ENCODE measurements around the gene SCUBE1. TPM values are rescaled to one million over a fixed set of nuclear protein-coding genes. Genes with fewer than 3 reads are reported as not detected.

Gene SCUBE1
- total RNA-seq, 2 donors from 2014 or later = 0.14 TPM; not detected in 1

DNA sequence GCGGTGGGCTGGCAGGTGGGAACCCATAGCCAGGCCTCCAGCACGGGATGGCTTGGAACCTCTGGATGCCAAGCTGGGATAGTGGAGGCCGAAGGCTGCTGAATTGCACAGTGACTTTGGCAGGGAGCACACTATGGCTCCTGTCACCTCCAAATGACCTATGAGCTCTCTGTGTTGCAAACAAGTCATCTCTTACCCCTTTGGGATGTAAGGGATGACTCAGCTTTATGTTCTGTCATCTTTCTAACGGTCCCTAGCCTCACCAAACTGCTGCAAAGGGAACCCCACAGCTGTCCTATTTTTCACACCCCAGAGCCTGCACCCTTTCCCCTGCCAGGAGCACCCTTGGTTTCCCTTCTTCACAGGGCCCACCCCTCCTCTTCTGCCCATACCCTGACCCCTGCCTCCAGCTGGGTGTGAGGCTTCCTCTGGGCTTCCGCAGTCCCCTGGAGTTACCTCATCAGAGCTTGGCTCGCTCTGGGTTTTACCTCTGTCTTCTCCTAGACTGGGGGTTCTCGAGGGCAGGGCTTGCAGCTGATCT lies 2.7 kb upstream of the SCUBE1 start:
- Mint-ChIP-seq H3K27me3 (ENCODE audit: low read depth) (peaks cover 60% of the 10 kb centered on the region), H3K4me1 (ENCODE audit: low read depth) (peaks cover 12% of the 10 kb centered on the region), H3K36me3 (ENCODE audit: insufficient read depth in 2 of 2) (no peaks in the 10 kb centered on the region), H3K27ac (no peak overlapping the region), H3K4me3 (peak overlapping the region in 1 of 2 donors; percentile 47), H3K9me3 (no peaks in the 10 kb centered on the region)
- ATAC-seq (replicated peaks in 1 of 2) (peak; percentile 82 to 86), DNase-seq (peak; percentile 9 to 19)

DNA sequence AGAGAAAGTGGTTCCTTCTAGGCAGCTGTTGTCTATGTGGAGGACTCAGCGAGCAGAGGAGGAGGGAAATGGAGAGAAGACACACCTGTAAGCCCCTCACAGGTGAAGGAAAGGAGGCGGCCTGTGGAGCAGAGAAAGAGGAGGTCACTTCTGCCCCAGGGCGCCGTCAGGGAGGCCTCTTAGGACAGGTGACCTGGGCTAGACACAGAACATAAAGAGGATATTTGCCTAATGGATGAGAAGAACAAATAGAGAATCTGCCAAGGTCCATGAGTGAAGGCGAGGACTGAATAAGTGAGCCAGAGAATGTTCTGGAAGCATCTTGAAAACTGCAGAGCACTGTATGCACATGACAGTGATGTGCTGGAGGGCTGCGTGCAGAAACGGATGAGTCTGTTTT lies 2.2 kb upstream of the SCUBE1 start:
- no peak overlapping the region for H3K4me3 Mint-ChIP-seq
- peaks cover 12% of the 10 kb centered on the region for H3K4me1 Mint-ChIP-seq (ENCODE audit: low read depth)
- H3K27me3 Mint-ChIP-seq (ENCODE audit: low read depth) = peaks cover 65% of the 10 kb centered on the region
- DNase-seq (no peak), ATAC-seq (replicated peaks in 1 of 2) (peak in 1 of 2 donors; percentile 2)
- H3K9me3 Mint-ChIP-seq = no peaks in the 10 kb centered on the region
- no peak overlapping the region for H3K27ac Mint-ChIP-seq
- H3K36me3 Mint-ChIP-seq (ENCODE audit: insufficient read depth in 2 of 2) = no peaks in the 10 kb centered on the region

DNA sequence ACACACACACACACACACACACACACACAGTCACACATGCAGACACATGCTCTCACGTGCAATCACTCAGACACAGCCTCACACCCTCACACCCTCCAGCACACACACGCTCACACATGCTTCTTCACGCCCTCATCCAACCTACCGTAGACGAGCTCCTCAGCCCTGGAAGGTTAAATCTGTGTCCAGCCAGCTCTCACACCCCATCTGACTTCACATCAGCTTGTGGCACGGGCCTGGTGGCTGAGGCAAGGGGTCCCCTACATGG lies 1.3 kb upstream of the SCUBE1 start:
- no peak overlapping the region for H3K27ac Mint-ChIP-seq
- no peaks in the 10 kb centered on the region for H3K9me3 Mint-ChIP-seq
- H3K27me3 Mint-ChIP-seq (ENCODE audit: low read depth) = peaks cover 63% of the 10 kb centered on the region
- DNase-seq (no peak), ATAC-seq (replicated peaks in 1 of 2) (no peak)
- no peaks in the 10 kb centered on the region for H3K36me3 Mint-ChIP-seq (ENCODE audit: insufficient read depth in 2 of 2)
- peaks cover 12% of the 10 kb centered on the region for H3K4me1 Mint-ChIP-seq (ENCODE audit: low read depth)
- H3K4me3 Mint-ChIP-seq = peak overlapping the region; percentile 11 to 53

DNA sequence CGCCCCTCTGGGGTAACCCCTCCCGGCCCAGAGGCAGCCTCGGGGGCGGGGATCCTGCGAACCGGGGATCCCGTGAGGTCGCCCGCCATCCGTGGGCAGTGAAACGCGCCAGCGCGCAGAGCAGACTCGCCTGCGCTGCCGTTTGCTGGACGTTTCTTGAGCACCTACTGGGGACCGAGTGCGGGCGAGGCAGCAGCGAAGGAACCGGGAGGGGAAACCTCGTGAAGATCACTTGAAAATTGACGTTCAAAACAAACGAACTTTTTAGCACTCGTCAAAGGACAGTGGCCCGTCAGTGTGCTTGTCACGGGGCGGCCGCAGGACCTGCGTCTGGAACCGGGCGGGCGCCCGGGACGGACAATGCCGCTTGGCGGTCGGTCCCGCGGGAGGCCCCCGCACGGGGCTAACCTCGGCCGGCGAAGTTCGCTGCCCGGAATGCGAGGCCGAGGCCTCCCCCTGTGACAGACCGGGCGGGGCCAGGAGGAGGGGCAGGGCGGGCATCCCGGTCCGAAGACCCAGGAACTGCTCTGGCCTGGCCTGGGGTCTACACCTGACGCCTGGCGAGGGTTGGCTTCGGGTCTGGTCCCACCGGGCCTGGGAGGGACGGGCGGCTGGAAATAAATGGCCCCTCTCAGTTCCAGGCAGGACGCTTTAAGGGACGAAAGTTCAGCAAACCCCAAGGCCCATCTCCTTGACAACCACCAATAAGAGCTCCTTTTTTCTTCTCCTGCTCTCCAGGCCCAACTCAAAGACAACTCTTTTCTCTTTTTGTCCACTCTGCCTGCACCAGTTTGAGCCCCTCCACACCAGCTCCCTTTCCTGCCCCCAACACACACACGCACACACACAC lies 723 bp upstream of the SCUBE1 start:
- Mint-ChIP-seq H3K27me3 (ENCODE audit: low read depth) (peaks cover 58% of the 10 kb centered on the region), H3K4me3 (peak overlapping the region; percentile 11 to 53), H3K9me3 (no peaks in the 10 kb centered on the region), H3K4me1 (ENCODE audit: low read depth) (peaks cover 12% of the 10 kb centered on the region), H3K27ac (no peak overlapping the region), H3K36me3 (ENCODE audit: insufficient read depth in 2 of 2) (no peaks in the 10 kb centered on the region)
- ATAC-seq (replicated peaks in 1 of 2) (no peak), DNase-seq (no peak)

DNA sequence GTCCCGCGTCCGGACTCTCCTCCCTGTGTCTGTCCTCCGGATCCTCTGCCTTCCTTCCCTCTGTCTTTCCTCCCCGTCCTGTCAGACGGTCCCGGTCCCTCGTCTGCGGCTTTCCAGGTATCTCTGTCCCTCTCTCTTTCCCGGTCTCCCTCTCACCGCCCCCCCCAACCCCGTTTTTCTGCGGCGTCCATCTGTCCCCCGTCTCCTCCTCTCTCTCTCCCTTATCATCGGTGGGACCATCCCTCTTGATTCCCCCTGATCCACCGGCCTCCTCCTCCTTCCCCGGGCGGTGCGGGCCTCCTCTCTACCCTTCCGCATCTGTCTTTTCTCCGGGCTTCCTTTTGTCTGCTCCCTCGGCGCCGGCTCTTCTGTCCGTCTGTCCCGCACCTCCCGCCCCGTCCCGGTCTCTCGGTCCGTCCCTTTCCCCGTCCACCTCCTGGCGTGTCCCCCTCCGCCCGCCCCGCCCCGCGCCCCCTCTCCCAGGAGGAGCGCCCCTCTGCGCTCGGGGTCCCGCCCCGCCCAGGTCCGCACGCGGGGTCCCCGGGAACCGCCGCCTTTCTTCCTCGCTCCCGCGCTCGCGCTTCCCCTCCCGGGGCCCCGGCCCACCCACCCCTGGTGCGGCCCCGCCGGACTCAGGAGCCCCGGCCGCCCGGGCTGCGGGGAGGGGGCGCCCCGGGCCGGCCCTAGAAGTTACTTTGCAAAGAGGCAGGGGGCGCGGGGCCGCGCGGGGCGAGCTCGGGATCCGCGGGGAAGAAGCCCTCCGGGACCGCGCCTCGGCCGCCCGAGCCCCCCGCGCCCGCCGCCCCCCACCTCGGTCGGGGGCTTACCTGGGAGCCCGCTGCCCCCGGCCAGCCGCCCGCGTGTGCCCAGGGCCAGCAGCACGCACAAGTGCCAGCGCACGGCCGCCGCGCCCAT lies 568 bp downstream of the SCUBE1 start:
- ATAC-seq (replicated peaks in 1 of 2) = no peak
- no peaks in the 10 kb centered on the region for H3K9me3 Mint-ChIP-seq
- no peaks in the 10 kb centered on the region for H3K36me3 Mint-ChIP-seq (ENCODE audit: insufficient read depth in 2 of 2)
- no peak overlapping the region for H3K27ac Mint-ChIP-seq
- peaks cover 12% of the 10 kb centered on the region for H3K4me1 Mint-ChIP-seq (ENCODE audit: low read depth)
- H3K4me3 Mint-ChIP-seq = peak overlapping the region; percentile 39 to 49
- H3K27me3 Mint-ChIP-seq (ENCODE audit: low read depth) = peaks cover 45% of the 10 kb centered on the region
- DNase-seq = no peak

DNA sequence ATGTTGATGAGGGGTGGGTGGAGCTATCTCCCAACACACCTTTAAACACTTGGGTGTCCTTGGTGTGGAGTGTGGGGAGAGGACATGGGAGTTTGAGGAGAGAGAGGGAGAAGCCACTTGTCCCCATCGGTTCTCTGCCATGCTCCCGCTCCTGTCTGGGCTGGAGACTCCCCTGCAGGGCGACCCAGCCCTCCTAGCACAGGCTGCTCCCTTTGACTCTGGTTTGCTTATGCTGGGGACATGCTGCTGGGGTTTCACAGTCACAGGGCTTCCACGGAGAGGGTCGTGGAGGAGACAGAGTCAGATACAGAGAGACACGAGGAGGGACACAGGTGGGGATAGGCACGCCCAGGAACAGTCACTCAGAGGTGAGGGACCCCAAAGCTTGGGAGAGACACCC lies 1.6 kb downstream of the SCUBE1 start:
- no peak for ATAC-seq (replicated peaks in 1 of 2)
- no peak for DNase-seq
- Mint-ChIP-seq H3K4me1 (ENCODE audit: low read depth) (peaks cover 12% of the 10 kb centered on the region), H3K27me3 (ENCODE audit: low read depth) (peaks cover 44% of the 10 kb centered on the region), H3K36me3 (ENCODE audit: insufficient read depth in 2 of 2) (no peaks in the 10 kb centered on the region), H3K27ac (no peak overlapping the region), H3K9me3 (no peaks in the 10 kb centered on the region), H3K4me3 (peak overlapping the region in 1 of 2 donors; percentile 55)

DNA sequence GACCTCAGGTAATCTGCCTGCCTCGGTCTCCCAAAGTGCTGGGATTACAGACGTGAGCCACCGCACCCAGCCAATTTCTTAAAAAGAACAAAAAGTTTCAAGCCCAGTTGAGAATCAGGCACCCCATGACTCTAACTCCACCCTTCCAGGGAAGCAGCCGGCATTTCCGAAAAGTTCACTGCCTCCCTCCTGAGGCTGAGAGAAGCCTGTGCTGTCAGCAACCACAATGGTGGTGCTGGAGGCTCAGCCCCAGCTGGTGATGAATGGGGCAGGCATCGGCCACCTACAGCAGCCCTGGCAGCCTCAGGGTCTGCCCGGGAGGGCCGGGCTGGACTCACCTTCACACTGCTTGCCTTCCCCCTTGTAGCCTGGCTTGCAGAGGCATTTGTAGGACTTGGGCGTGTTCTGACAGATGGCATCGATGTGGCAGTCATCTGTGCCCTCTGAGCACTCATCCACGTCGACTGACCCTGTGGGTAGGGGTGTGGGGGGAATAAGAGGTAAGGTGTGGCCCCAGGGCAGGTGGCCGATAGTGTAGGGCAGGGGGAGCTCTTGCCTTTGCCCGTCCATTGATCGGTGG lies 4.3 kb downstream of the SCUBE1 start:
- ATAC-seq (replicated peaks in 1 of 2) (no peak), DNase-seq (no peak)
- no peaks in the 10 kb centered on the region for H3K4me1 Mint-ChIP-seq (ENCODE audit: low read depth)
- no peak overlapping the region for H3K4me3 Mint-ChIP-seq
- H3K27me3 Mint-ChIP-seq (ENCODE audit: low read depth) = peaks cover 27% of the 10 kb centered on the region
- no peak overlapping the region for H3K27ac Mint-ChIP-seq
- H3K9me3 Mint-ChIP-seq = no peaks in the 10 kb centered on the region
- H3K36me3 Mint-ChIP-seq (ENCODE audit: insufficient read depth in 2 of 2) = no peaks in the 10 kb centered on the region

DNA sequence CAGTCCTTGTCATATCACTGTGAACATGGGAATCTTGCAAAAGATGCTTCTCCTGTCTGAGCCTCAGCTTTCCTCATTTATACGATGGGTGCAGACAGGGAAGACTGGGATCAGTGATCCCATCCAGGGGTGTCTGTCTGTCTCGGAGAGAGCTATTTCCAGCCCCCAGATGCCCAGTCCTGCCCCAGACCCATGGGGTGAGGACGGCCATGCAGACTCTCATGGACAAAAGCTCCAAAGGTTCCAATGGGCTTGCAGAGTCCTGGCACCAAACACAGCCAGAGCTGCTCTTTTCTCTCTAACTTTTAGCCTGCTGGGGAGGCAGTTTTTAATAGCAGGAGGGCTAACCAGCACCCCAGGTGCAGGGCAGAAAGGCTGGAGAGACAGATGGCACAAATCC lies 5.2 kb downstream of the SCUBE1 start:
- Mint-ChIP-seq H3K9me3 (no peaks in the 10 kb centered on the region), H3K27me3 (ENCODE audit: low read depth) (peaks cover 27% of the 10 kb centered on the region), H3K27ac (no peak overlapping the region), H3K4me3 (no peak overlapping the region), H3K36me3 (ENCODE audit: insufficient read depth in 2 of 2) (no peaks in the 10 kb centered on the region), H3K4me1 (ENCODE audit: low read depth) (no peaks in the 10 kb centered on the region)
- ATAC-seq (replicated peaks in 1 of 2) (no peak), DNase-seq (no peak)

DNA sequence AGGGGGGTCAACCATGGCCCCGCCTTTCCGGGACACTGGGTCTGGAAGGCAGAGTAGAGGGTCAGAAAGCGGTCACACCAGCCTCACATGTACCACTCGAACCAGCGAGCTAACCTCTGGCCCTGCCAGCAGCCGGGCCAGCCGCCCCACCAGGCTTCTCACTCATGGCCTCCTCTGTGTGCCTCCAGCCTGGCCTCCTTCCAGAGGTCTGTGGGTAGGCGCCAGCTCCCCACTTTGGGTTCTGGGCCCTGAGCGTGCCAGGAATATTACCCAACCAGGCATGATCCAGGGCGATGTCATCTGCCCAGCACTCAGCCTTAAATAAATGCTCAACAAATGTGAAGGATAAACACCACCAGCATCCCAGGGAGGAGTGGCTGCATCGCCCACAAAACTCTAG lies 5.8 kb downstream of the SCUBE1 start:
- Mint-ChIP-seq H3K9me3 (no peaks in the 10 kb centered on the region), H3K27me3 (ENCODE audit: low read depth) (peaks cover 25% of the 10 kb centered on the region), H3K36me3 (ENCODE audit: insufficient read depth in 2 of 2) (no peaks in the 10 kb centered on the region), H3K4me3 (no peak overlapping the region), H3K4me1 (ENCODE audit: low read depth) (no peaks in the 10 kb centered on the region), H3K27ac (no peak overlapping the region)
- no peak for DNase-seq
- ATAC-seq (replicated peaks in 1 of 2) = no peak

DNA sequence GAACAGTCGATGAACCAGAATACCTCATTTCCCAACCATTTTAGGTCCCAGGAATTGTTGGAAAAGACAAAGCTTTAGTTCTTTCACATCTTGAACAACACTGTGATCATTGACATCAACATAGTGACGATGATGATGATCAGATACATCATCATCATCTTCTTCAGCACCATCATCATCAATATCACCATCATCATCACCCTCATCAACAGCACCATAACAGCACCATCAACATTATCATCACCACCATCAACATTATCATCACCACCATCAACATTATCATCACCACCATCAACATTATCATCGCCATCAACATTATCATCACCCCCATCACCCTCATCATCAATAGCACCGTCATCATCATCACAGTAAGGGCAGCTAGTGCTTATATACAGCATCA lies 8.8 kb downstream of the SCUBE1 start:
- no peaks in the 10 kb centered on the region for H3K4me1 Mint-ChIP-seq (ENCODE audit: low read depth)
- no peak overlapping the region for H3K27ac Mint-ChIP-seq
- no peaks in the 10 kb centered on the region for H3K36me3 Mint-ChIP-seq (ENCODE audit: insufficient read depth in 2 of 2)
- no peaks in the 10 kb centered on the region for H3K27me3 Mint-ChIP-seq (ENCODE audit: low read depth)
- ATAC-seq (replicated peaks in 1 of 2) (no peak), DNase-seq (no peak)
- H3K9me3 Mint-ChIP-seq = no peaks in the 10 kb centered on the region
- no peak overlapping the region for H3K4me3 Mint-ChIP-seq

DNA sequence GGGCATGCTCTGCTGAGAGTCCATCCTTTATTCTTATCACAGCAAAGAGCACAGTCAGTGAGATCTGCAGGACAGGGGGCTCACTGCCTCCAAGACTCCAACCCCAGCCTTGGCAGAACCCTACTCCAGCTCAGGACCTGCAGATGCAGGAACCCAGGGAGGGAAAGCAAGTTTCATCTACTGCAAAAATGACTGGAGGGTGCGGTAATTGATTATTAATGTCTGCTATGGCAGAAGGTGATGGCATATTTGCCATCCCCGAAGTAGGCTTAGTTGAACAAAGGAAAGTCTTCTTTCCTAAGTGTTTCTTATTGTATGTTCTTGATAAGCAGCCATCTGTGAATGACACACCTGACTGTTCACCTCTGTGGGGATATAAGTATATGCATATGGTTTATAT lies 9.2 kb downstream of the SCUBE1 start:
- Mint-ChIP-seq H3K27ac (no peak overlapping the region), H3K4me3 (no peak overlapping the region)
- no peak for ATAC-seq (replicated peaks in 1 of 2)

DNA sequence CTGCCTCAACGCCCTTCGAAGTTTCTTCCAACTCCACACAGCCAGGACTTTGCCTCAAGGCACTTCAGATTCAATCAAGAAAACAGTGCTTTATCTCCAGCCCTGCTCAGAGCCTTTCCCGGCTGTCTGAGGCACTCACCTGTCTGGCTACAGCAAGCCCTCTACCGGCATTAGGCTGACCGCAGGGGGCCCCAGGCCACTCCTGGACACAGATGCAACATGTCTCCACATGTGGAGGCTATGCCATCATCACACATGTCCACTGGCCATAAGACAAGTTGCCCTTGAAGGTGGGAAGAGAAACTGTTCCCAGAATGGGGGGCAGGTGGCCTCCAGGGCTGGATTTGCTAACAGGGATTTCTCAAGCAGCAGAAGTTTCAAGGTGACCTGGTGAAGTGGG lies 10.0 kb downstream of the SCUBE1 start:
- Mint-ChIP-seq H3K27me3 (ENCODE audit: low read depth) (no peaks in the 10 kb centered on the region), H3K4me3 (no peak overlapping the region), H3K27ac (no peak overlapping the region), H3K36me3 (ENCODE audit: insufficient read depth in 2 of 2) (no peaks in the 10 kb centered on the region), H3K4me1 (ENCODE audit: low read depth) (no peaks in the 10 kb centered on the region), H3K9me3 (no peaks in the 10 kb centered on the region)
- no peak for DNase-seq
- no peak for ATAC-seq (replicated peaks in 1 of 2)

More for the DNA sequence above, 9.2 kb downstream of the SCUBE1 start:
- H3K9me3 Mint-ChIP-seq = no peaks in the 10 kb centered on the region
- H3K36me3 Mint-ChIP-seq (ENCODE audit: insufficient read depth in 2 of 2) = no peaks in the 10 kb centered on the region
- no peak for DNase-seq
- H3K27me3 Mint-ChIP-seq (ENCODE audit: low read depth) = no peaks in the 10 kb centered on the region
- H3K4me1 Mint-ChIP-seq (ENCODE audit: low read depth) = no peaks in the 10 kb centered on the region

DNA sequence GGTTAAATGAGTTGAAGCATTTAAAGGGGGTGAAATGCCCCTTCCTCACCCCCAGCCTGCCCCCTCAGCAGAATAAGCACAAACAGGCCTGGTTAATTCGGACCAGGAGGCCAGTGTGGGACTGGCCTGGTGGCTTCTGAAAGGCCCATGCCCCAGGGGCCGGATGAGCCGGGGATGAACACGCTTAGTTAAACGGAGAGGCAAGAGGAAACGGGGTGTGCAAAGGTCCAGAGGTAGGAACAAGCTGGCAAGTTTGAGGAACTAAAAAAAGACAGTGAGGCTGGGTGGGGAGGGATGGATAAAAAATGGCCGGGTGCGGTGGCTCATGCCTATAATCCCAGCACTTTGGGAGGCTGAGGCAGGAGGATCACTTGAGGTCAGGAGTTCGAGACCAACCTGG lies 11.5 kb downstream of the SCUBE1 start:
- Mint-ChIP-seq H3K36me3 (ENCODE audit: insufficient read depth in 2 of 2) (no peaks in the 10 kb centered on the region), H3K27me3 (ENCODE audit: low read depth) (no peaks in the 10 kb centered on the region), H3K4me3 (no peak overlapping the region), H3K27ac (no peak overlapping the region), H3K9me3 (no peaks in the 10 kb centered on the region), H3K4me1 (ENCODE audit: low read depth) (no peaks in the 10 kb centered on the region)
- ATAC-seq (replicated peaks in 1 of 2) = no peak
- no peak for DNase-seq
